Tibial nerve (tissue), 3 donors: ENCODE data around the gene SLC38A3.
"Not testable (repeated sequence)": the region's sequence is repeated elsewhere in the genome, so short reads cannot be mapped to it uniquely, and the experiment has no call there.

ENCODE experiments used
- POLR2A ChIP-seq, 2 donors: fragments of 450-650 bp; IDR thresholded peaks; one replicate each; pipeline ENCODE4 v1.6.1; 2017; ENCODE audit warnings: antibody characterized with exemption in 2 of 2, mild to moderate bottlenecking in 2 of 2, moderate library complexity in 2 of 2
- TF ChIP-seq, protein P1 (sequence below), 5 experiments: fragments of 200-600 bp in 3 of 5; fragments of 450-650 bp in 2 of 5; sonication (generic) in 3 of 5; IDR thresholded peaks; one replicate each; pipeline ENCODE4 v1.5.1; 2016 to 2019; ENCODE audit warnings: antibody characterized with exemption in 5 of 5, mild to moderate bottlenecking in 3 of 5, moderate library complexity in 2 of 5

DNA sequence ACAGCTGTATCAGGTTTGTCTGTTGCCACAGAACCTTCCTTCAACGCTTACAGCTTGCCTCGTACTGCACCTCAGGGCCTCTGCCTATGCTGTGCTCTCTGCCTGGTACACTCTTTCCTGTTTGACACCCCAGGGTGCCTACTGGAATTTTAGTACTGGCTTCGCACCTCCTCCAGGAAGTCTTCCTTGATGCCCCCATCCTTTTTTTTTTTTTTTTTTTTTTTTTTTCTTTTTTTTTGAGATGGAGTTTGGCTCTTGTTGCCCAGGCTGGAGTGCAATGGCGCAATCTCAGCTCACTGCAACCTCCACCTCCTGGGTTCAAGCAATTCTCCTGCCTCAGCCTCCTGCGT, 6.3 kb downstream of the SLC38A3 start:
- not testable (repeated sequence) for TF ChIP-seq POLR2A (IDR thresholded peaks at IDR 0.05)
- TF ChIP-seq, protein P1, sequence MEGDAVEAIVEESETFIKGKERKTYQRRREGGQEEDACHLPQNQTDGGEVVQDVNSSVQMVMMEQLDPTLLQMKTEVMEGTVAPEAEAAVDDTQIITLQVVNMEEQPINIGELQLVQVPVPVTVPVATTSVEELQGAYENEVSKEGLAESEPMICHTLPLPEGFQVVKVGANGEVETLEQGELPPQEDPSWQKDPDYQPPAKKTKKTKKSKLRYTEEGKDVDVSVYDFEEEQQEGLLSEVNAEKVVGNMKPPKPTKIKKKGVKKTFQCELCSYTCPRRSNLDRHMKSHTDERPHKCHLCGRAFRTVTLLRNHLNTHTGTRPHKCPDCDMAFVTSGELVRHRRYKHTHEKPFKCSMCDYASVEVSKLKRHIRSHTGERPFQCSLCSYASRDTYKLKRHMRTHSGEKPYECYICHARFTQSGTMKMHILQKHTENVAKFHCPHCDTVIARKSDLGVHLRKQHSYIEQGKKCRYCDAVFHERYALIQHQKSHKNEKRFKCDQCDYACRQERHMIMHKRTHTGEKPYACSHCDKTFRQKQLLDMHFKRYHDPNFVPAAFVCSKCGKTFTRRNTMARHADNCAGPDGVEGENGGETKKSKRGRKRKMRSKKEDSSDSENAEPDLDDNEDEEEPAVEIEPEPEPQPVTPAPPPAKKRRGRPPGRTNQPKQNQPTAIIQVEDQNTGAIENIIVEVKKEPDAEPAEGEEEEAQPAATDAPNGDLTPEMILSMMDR (IDR thresholded peaks at IDR 0.05), result not testable (repeated sequence)
